Spleen (tissue), 11 donors: Measurements from ENCODE around the gene SH3BGR. TPM values are rescaled to one million over a fixed set of nuclear protein-coding genes. Genes with fewer than 3 reads are reported as not detected.

ENCODE experiments used
- DNase-seq: peaks from one replicate; pipeline ENCODE4 v3.0.0-alpha.2; 2020
- H3K27ac ChIP-seq, 8 donors: fragments of 200-600 bp; sonication (generic) in 7 of 8; 1 replicate in 4 of 8; 2 replicates in 4 of 8; pipeline versions ENCODE4 v1.5.0 to v1.8.0; 2016 to 2021; ENCODE audit warnings: inconsistent platforms in 4 of 8, mild to moderate bottlenecking in 4 of 8, moderate library complexity in 1 of 8
- H3K27me3 ChIP-seq, 7 donors: fragments of 200-600 bp; sonication (generic) in 6 of 7; replicated peaks in 1 of 7; 1 replicate in 4 of 7; 2 replicates in 3 of 7; pipeline versions ENCODE4 v1.5.0 to v1.8.0; 2016 to 2021; ENCODE audit warnings: inconsistent platforms in 3 of 7, mild to moderate bottlenecking in 1 of 7
- H3K36me3 ChIP-seq, 6 donors: fragments of 200-600 bp; sonication (generic) in 5 of 6; 1 replicate in 4 of 6; 2 replicates in 2 of 6; pipeline versions ENCODE4 v1.5.0 to v1.8.0; 2016 to 2021; ENCODE audit warnings: inconsistent platforms in 2 of 6
- H3K4me1 ChIP-seq, 6 donors: fragments of 200-600 bp; sonication (generic) in 5 of 6; 1 replicate in 3 of 6; 2 replicates in 3 of 6; pipeline versions ENCODE4 v1.5.0 to v1.8.0; 2016 to 2021; ENCODE audit warnings: inconsistent platforms in 3 of 6
- H3K4me3 ChIP-seq, 8 donors: fragments of 200-600 bp; sonication (generic) in 7 of 8; 1 replicate in 4 of 8; 2 replicates in 4 of 8; pipeline versions ENCODE4 v1.5.0 to v1.8.0; 2016 to 2021; ENCODE audit warnings: inconsistent platforms in 4 of 8, mild to moderate bottlenecking in 4 of 8, moderate library complexity in 2 of 8
- H3K9me3 ChIP-seq, 8 donors: fragments of 200-600 bp; sonication (generic) in 7 of 8; 1 replicate in 4 of 8; 2 replicates in 4 of 8; pipeline versions ENCODE4 v1.5.0 to v1.8.0; 2016 to 2021; ENCODE audit warnings: inconsistent platforms in 4 of 8
- POLR2A ChIP-seq, 3 donors: fragments of 450-650 bp; IDR thresholded peaks; one replicate each; pipeline ENCODE4 v1.5.1; 2017; ENCODE audit warnings: antibody characterized with exemption in 3 of 3, mild to moderate bottlenecking in 1 of 3
- POLR2AphosphoS5 ChIP-seq, 3 donors: sonication (generic); formaldehyde crosslinking; IDR thresholded peaks; one replicate each; pipeline ENCODE4 v1.5.1; 2017; ENCODE audit warnings: antibody characterized with exemption in 3 of 3
- WGBS, 5 donors: extraction: QIAGEN DNeasy Blood & Tissue Kit in 3 of 5; methylation state at CpG; one replicate each; pipeline versions ENCODE4 v1.1.5 to v1.1.7; 2013 to 2018; 5-methylcytosine and 5-hydroxymethylcytosine counted together
- intact Hi-C: fragments of 100-400 bp; cut with DNase I; formaldehyde crosslinking; loops from one replicate; pipeline ENCODE4 v1.15.0; 2023; ENCODE audit warnings: low total_unique reads
- polyA plus RNA-seq, 3 donors: library from polyadenylated mRNA; stranded (reverse); fragments of 200-250 nt; gene quantifications; one replicate each; pipeline ENCODE4 v1.2.1, GENCODE V29; 2013
- total RNA-seq, 7 donors: library from RNA; depleted of rRNA in 3 of 7; stranded (reverse); fragments of >200 nt in 3 of 7; fragmentation: NEBNext Ultra II Directional in 4 of 7; extraction: Animal tissue kit (Norgen Biotek cat#: 25700) in 4 of 7; gene quantifications; one replicate each; pipeline versions ENCODE4 v1.1.0 to v1.2.1, GENCODE V29; 2016 to 2021
- TF ChIP-seq, protein P1 (sequence below), 11 experiments: fragments of 200-600 bp in 7 of 11; fragments of 450-650 bp in 4 of 11; sonication (generic) in 4 of 11; IDR thresholded peaks in 8 of 11; conservative IDR thresholded peaks in 3 of 11; 1 replicate in 7 of 11; 2 replicates in 4 of 11; pipeline versions ENCODE4 v1.4.0 to v1.8.0; 2016 to 2021; ENCODE audit warnings: antibody characterized with exemption in 11 of 11, inconsistent platforms in 4 of 11, mild to moderate bottlenecking in 1 of 11
- donor health status: healthy with polysubstance abuse.
- donor health status: DM: no; HTN: no; CAD: no; lungs with moderate emphysema.
- donor health status: DM: no; HTN: no; CAD: no.
- donor health status: Bipolar disorder and iron deficiency.
- donor health status: healthy.
- donor health status: DM: no; HTN: no; CAD: no.
- donor health status: DM: yes; HTN: yes; CAD: no.

Gene SH3BGR
- total and polyA plus RNA-seq, 10 donors = 0.69 to 3.7 (median 2.1) TPM

DNA sequence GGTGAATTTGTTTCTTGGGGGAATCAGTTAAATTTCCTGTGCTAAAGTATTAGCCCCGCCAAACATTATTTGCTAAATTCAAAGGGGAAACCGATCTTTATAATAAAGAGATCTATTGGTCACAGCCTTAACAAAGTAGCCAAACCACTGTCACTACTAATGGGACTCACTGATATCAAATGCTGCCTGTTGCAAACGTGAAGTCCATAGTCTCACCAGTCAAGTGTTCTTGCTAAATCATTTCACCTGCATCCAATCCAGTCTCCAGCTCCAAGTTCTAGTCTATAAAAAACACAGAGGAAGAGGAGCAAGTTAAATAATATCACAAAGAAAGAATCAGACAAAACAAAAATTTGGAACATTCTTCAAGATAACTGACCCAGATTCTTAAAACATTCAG is 30.1 kb downstream of the SH3BGR start:
- no peak overlapping the region for H3K4me3 ChIP-seq
- intact Hi-C loops = no loop called here
- no peak overlapping the region for H3K27ac ChIP-seq
- 76 to 91% (median 86%) methylated on average over 3 of the region's 3 CpGs for WGBS, 5 donors
- no peak for TF ChIP-seq POLR2AphosphoS5 (IDR thresholded peaks at IDR 0.05)
- TF ChIP-seq, protein P1, sequence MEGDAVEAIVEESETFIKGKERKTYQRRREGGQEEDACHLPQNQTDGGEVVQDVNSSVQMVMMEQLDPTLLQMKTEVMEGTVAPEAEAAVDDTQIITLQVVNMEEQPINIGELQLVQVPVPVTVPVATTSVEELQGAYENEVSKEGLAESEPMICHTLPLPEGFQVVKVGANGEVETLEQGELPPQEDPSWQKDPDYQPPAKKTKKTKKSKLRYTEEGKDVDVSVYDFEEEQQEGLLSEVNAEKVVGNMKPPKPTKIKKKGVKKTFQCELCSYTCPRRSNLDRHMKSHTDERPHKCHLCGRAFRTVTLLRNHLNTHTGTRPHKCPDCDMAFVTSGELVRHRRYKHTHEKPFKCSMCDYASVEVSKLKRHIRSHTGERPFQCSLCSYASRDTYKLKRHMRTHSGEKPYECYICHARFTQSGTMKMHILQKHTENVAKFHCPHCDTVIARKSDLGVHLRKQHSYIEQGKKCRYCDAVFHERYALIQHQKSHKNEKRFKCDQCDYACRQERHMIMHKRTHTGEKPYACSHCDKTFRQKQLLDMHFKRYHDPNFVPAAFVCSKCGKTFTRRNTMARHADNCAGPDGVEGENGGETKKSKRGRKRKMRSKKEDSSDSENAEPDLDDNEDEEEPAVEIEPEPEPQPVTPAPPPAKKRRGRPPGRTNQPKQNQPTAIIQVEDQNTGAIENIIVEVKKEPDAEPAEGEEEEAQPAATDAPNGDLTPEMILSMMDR (IDR thresholded peaks at IDR 0.05 in 8 of 11, conservative IDR thresholded peaks at IDR 0.05 in 3 of 11) = no peak
- no peak for TF ChIP-seq POLR2A (IDR thresholded peaks at IDR 0.05)
- no peaks in the 10 kb centered on the region for H3K36me3 ChIP-seq
- H3K9me3 ChIP-seq = no peaks in the 10 kb centered on the region
- no peak for DNase-seq
- no peaks in the 10 kb centered on the region for H3K27me3 ChIP-seq
- no peaks in the 10 kb centered on the region for H3K4me1 ChIP-seq

DNA sequence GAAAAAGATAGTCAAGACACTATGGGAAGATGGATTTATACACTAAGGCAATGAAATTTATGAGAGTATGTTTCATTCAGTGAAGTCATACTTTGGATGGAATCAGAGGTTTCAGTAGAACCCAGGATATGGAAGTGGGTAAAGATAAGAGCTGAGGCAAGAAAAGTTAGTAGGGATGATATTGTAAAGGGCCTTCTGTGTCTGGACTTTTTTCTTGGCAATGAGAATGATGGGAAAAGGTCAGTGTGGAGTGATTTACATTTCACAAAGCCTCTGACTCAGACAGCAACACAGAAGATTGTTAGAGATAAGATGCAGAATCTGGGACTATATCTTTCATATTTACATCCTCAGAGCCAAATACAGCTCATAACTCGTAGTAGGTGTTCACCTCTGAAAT is 32.1 kb downstream of the SH3BGR start:
- no peaks in the 10 kb centered on the region for H3K4me1 ChIP-seq
- H3K9me3 ChIP-seq = no peaks in the 10 kb centered on the region
- TF ChIP-seq, protein P1 (IDR thresholded peaks at IDR 0.05 in 8 of 11, conservative IDR thresholded peaks at IDR 0.05 in 3 of 11) = no peak
- no peak for TF ChIP-seq POLR2A (IDR thresholded peaks at IDR 0.05)
- no peak for TF ChIP-seq POLR2AphosphoS5 (IDR thresholded peaks at IDR 0.05)
- H3K36me3 ChIP-seq = no peaks in the 10 kb centered on the region
- no peak overlapping the region for H3K27ac ChIP-seq
- no peak overlapping the region for H3K4me3 ChIP-seq
- no peak for DNase-seq
- WGBS, 5 donors = 74 to 86% (median 81%) methylated on average over 1 of the region's 1 CpG
- no peaks in the 10 kb centered on the region for H3K27me3 ChIP-seq
- intact Hi-C loops = no loop called here

DNA sequence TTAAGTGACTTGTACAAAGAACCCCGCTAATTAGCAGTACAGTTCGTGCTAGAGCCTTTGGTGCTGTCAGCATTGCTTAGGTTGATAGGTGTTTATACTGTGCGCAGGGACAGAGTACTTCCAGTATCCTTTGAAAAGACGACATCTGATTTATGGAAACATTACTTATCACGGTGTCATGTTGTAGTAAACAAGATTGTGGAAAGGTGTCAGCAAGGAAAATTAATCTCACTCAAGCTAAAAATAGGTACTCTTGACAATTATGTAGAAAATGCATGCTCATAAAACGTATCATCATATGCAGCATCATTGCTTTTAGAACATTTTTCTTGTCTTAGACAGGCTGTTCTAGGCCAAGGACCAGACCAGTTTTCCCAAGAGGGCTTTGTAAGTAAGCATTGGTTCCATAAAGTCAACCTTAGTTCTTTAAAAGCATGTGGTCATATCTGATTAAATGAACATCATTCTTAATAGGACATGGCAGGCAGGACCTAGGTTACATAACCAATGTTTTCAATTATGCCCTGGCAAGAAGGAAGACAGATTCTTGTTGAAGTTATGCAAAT is 33.0 kb downstream of the SH3BGR start:
- H3K27ac ChIP-seq = no peak overlapping the region
- no peaks in the 10 kb centered on the region for H3K4me1 ChIP-seq
- no peaks in the 10 kb centered on the region for H3K36me3 ChIP-seq
- TF ChIP-seq POLR2AphosphoS5 (IDR thresholded peaks at IDR 0.05) (no peak), POLR2A (IDR thresholded peaks at IDR 0.05) (no peak)
- TF ChIP-seq, protein P1 (IDR thresholded peaks at IDR 0.05 in 8 of 11, conservative IDR thresholded peaks at IDR 0.05 in 3 of 11) = no peak
- intact Hi-C loops = no loop called here
- DNase-seq = no peak
- H3K9me3 ChIP-seq = no peaks in the 10 kb centered on the region
- no peak overlapping the region for H3K4me3 ChIP-seq
- no peaks in the 10 kb centered on the region for H3K27me3 ChIP-seq
- WGBS, 5 donors = 78 to 90% (median 83%) methylated on average over 6 of the region's 6 CpGs

DNA sequence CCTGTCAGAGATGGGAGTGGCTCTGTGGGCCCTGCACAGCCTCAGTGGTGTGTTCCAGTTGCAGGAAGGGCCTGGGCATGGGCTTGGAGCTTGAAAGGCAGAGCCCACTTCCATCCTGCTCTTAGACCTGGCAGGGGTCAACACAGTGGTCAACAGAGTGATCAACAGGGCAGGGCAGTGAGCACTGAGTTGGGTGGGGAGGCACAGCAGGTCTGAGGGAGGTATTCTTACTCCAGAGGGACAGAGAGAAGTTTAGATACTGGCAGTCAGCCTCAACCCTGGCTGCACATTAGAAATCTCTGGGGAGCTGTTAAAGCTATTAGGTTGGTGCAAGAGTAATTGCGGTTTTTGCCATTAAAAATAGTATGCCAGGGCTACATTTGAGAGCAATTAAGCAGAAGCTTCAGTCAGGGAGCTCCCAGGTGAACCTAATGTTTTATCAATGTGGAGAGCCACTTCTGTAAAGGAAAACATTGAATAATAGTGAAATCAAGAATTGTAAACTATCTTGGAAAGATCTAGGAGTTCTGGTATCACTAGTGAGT is 37.7 kb downstream of the SH3BGR start:
- 59 to 87% (median 75%) methylated on average over 1 of the region's 1 CpG for WGBS, 5 donors
- Histone ChIP-seq H3K4me3 (no peak overlapping the region), H3K9me3 (peaks cover 0 to 16% (median 11%) of the 10 kb centered on the region in 8 donors), H3K4me1 (no peaks in the 10 kb centered on the region), H3K36me3 (no peaks in the 10 kb centered on the region), H3K27me3 (no peaks in the 10 kb centered on the region), H3K27ac (no peak overlapping the region)
- intact Hi-C loops = no loop called here
- DNase-seq = no peak
- TF ChIP-seq, protein P1 (IDR thresholded peaks at IDR 0.05 in 8 of 11, conservative IDR thresholded peaks at IDR 0.05 in 3 of 11) = no peak
- TF ChIP-seq POLR2AphosphoS5 (IDR thresholded peaks at IDR 0.05) = no peak
- TF ChIP-seq POLR2A (IDR thresholded peaks at IDR 0.05) = no peak
